Tibial artery (tissue), 4 donors: ENCODE results near the gene B3GNT8.

Experiments
- DNase-seq, 2 donors: peaks; one replicate each; pipeline ENCODE4 v3.0.0-alpha.2; 2019
- H3K27ac ChIP-seq, 2 donors: fragments of 200-600 bp; sonication (generic) in 1 of 2; 1 replicate in 1 of 2; 2 replicates in 1 of 2; pipeline ENCODE4 v1.5.1; 2018 to 2019; ENCODE audit warnings: mild to moderate bottlenecking in 1 of 2
- H3K27me3 ChIP-seq, 2 donors: fragments of 200-600 bp; sonication (generic) in 1 of 2; one replicate each; pipeline versions ENCODE4 v1.5.1 to v1.6.0; 2016 to 2019
- H3K36me3 ChIP-seq, 3 donors: fragments of 200-600 bp; sonication (generic) in 2 of 3; one replicate each; pipeline ENCODE4 v1.5.1; 2016 to 2019; ENCODE audit warnings: mild to moderate bottlenecking in 2 of 3
- H3K4me1 ChIP-seq, 4 donors: fragments of 200-600 bp; sonication (generic) in 2 of 4; 1 replicate in 3 of 4; 2 replicates in 1 of 4; pipeline ENCODE4 v1.5.1; 2016 to 2019
- H3K4me3 ChIP-seq, 2 donors: fragments of 200-600 bp; sonication (generic) in 1 of 2; 1 replicate in 1 of 2; 2 replicates in 1 of 2; pipeline ENCODE4 v1.5.1; 2018 to 2019; ENCODE audit warnings: mild to moderate bottlenecking in 2 of 2
- H3K9me3 ChIP-seq, 3 donors: fragments of 200-600 bp; sonication (generic) in 1 of 3; one replicate each; pipeline ENCODE4 v1.5.1; 2016 to 2019
- CTCF ChIP-seq, 2 experiments: fragments of 200-600 bp in 1 of 2; fragments of 450-650 bp in 1 of 2; IDR thresholded peaks; one replicate each; pipeline ENCODE4 v1.5.1; 2017 to 2019; ENCODE audit warnings: antibody characterized with exemption in 2 of 2, mild to moderate bottlenecking in 1 of 2, moderate library complexity in 1 of 2
- intact Hi-C: fragments of 100-400 bp; cut with DNase I; formaldehyde crosslinking; loops from one replicate; pipeline ENCODE4 v1.15.0; 2023; ENCODE audit warnings: low total_unique reads

B3GNT8 gene

GRCh38 chr19:41456342-41456918 is 29.3 kb upstream of the B3GNT8 start:
- TF ChIP-seq CTCF (IDR thresholded peaks at IDR 0.05): no peak
- H3K27me3 ChIP-seq: peaks cover 0 to 27% of the 10 kb centered on the region in 2 donors
- intact Hi-C loops: no loop called here
- no peaks in the 10 kb centered on the region for H3K36me3 ChIP-seq
- H3K27ac ChIP-seq: no peak overlapping the region
- peaks cover 0 to 4% (median 0%) of the 10 kb centered on the region in 4 donors for H3K4me1 ChIP-seq
- no peak for DNase-seq
- H3K4me3 ChIP-seq: no peak overlapping the region
- no peaks in the 10 kb centered on the region for H3K9me3 ChIP-seq

- Histone ChIP-seq H3K36me3 (no peaks in the 10 kb centered on the region), H3K4me3 (no peak overlapping the region), H3K27ac (no peak overlapping the region), H3K4me1 (peaks cover 0 to 4% (median 0%) of the 10 kb centered on the region in 4 donors), H3K27me3 (peaks cover 0 to 22% of the 10 kb centered on the region in 2 donors), H3K9me3 (no peaks in the 10 kb centered on the region)
- intact Hi-C loops: no loop called here
- no peak for TF ChIP-seq CTCF (IDR thresholded peaks at IDR 0.05)
- no peak for DNase-seq
Observed at GRCh38 chr19:41455936-41456335, 28.8 kb upstream of the B3GNT8 start.

- intact Hi-C loops: no loop called here
Observed at GRCh38 chr19:41452584-41453275, 25.6 kb upstream of the B3GNT8 start.

GRCh38 chr19:41449865-41450178 is 22.6 kb upstream of the B3GNT8 start:
- H3K9me3 ChIP-seq: no peaks in the 10 kb centered on the region
- no peak overlapping the region for H3K27ac ChIP-seq
- TF ChIP-seq CTCF (IDR thresholded peaks at IDR 0.05): no peak
- DNase-seq: no peak
- H3K4me1 ChIP-seq: peaks cover 0 to 10% (median 3%) of the 10 kb centered on the region in 4 donors
- intact Hi-C loops: no loop called here
- H3K4me3 ChIP-seq: no peak overlapping the region
- H3K36me3 ChIP-seq: no peaks in the 10 kb centered on the region
- H3K27me3 ChIP-seq: peaks cover 0 to 6% of the 10 kb centered on the region in 2 donors

More at GRCh38 chr19:41452584-41453275, 25.6 kb upstream of the B3GNT8 start:
- no peak overlapping the region for H3K4me3 ChIP-seq
- no peaks in the 10 kb centered on the region for H3K27me3 ChIP-seq
- no peak overlapping the region for H3K27ac ChIP-seq
- no peak for TF ChIP-seq CTCF (IDR thresholded peaks at IDR 0.05)
- no peaks in the 10 kb centered on the region for H3K36me3 ChIP-seq
- H3K9me3 ChIP-seq: no peaks in the 10 kb centered on the region
- H3K4me1 ChIP-seq: peaks cover 0 to 15% (median 3%) of the 10 kb centered on the region in 4 donors
- no peak for DNase-seq

GRCh38 chr19:41449079-41449864 is 22.1 kb upstream of the B3GNT8 start:
- no peaks in the 10 kb centered on the region for H3K36me3 ChIP-seq
- no peaks in the 10 kb centered on the region for H3K9me3 ChIP-seq
- no peak overlapping the region for H3K27ac ChIP-seq
- intact Hi-C loops: no loop called here
- peaks cover 0 to 7% of the 10 kb centered on the region in 2 donors for H3K27me3 ChIP-seq
- TF ChIP-seq CTCF (IDR thresholded peaks at IDR 0.05): peak; percentile 88 to 97
- peaks cover 0 to 10% (median 3%) of the 10 kb centered on the region in 4 donors for H3K4me1 ChIP-seq
- peak overlapping the region; percentile 17 to 26 for H3K4me3 ChIP-seq
- peak; percentile 69 to 81 for DNase-seq
